ENCODE results near the gene TMEM150B.

The TMEM150B gene

GRCh38 chr19:55325172-55325571 lies at the start of gene TMEM150B:
Gene TMEM150B (minus strand): TSS chr19:55325341. CDS start chr19:55321036, 4,305 bp downstream.
- TF ChIP-seq CTCF (IDR thresholded peaks at IDR 0.05; ENCODE audit: extremely low read depth, missing control alignments): no peak
- no peak for DNase-seq (ENCODE audit: low spot score)

GRCh38 chr19:55373993-55374757 lies 49.0 kb upstream of the TMEM150B start:
- TF ChIP-seq CTCF (IDR thresholded peaks at IDR 0.05; ENCODE audit: extremely low read depth, missing control alignments): no peak
- DNase-seq (ENCODE audit: low spot score): no peak

GRCh38 chr19:55373306-55373992 lies 48.3 kb upstream of the TMEM150B start:
- no peak for TF ChIP-seq CTCF (IDR thresholded peaks at IDR 0.05; ENCODE audit: extremely low read depth, missing control alignments)
- DNase-seq (ENCODE audit: low spot score): no peak

GRCh38 chr19:55372316-55373081 lies 47.4 kb upstream of the TMEM150B start:
- DNase-seq (ENCODE audit: low spot score): no peak
- TF ChIP-seq CTCF (IDR thresholded peaks at IDR 0.05; ENCODE audit: extremely low read depth, missing control alignments): no peak

- DNase-seq (ENCODE audit: low spot score): no peak
- TF ChIP-seq CTCF (IDR thresholded peaks at IDR 0.05; ENCODE audit: extremely low read depth, missing control alignments): no peak
Observed at GRCh38 chr19:55370305-55370988, 45.3 kb upstream of the TMEM150B start, which contains the start of gene IL11. Gene IL11 (minus strand): TSS chr19:55370463. CDS start chr19:55370310, 153 bp downstream.

- TF ChIP-seq CTCF (IDR thresholded peaks at IDR 0.05; ENCODE audit: extremely low read depth, missing control alignments): no peak
- peak; percentile 72 for DNase-seq (ENCODE audit: low spot score)
Observed at GRCh38 chr19:55369653-55370304, 44.6 kb upstream of the TMEM150B start.
